ENCODE data around the gene TGFBR1.

The TGFBR1 gene

DNA sequence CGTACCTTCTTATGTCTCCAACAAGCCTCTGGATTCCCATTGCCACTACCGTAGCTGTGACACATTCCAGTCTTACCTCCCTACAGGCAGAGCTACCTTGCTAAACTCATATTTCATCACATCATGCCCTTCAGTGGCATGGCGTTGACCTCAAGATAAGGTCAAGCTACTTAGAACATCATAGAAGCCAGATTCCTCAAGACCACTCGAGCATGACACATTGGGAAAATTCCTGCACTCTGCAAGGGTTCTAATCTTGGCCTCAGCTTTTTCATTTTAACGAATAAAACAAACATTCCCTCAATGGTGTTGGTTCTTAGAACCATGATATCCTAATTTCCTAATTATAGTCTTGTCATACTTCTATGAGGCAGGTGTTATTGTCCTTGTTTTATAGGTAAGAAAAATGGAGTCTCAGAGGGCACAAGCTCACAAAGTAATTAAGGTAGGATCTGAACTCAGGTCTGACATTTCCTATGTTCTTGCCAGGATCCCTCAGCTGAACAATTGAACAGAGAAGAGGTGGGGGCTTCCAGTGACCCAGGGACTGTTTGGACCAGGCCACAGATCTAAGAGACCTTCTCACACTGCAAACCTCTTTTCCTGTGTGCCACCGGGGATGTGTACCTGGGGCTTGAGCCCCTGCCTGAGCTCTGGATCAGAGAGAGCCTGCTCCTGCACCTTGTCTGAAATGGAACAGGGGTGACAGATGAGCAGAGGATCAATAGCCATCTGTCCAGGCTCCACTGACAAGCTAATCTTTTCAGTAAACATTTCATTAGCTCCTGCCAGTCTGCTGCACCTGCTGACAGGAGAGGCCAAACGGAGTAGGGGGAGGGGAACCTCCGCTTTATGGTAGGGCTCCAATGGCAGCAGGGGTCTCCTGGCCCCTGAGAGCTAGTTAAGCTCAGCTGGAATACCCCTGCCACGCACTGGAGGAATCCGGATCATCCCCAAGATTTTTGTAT is 67.5 kb downstream of the TGFBR1 start:
- DNase-seq: no peak

DNA sequence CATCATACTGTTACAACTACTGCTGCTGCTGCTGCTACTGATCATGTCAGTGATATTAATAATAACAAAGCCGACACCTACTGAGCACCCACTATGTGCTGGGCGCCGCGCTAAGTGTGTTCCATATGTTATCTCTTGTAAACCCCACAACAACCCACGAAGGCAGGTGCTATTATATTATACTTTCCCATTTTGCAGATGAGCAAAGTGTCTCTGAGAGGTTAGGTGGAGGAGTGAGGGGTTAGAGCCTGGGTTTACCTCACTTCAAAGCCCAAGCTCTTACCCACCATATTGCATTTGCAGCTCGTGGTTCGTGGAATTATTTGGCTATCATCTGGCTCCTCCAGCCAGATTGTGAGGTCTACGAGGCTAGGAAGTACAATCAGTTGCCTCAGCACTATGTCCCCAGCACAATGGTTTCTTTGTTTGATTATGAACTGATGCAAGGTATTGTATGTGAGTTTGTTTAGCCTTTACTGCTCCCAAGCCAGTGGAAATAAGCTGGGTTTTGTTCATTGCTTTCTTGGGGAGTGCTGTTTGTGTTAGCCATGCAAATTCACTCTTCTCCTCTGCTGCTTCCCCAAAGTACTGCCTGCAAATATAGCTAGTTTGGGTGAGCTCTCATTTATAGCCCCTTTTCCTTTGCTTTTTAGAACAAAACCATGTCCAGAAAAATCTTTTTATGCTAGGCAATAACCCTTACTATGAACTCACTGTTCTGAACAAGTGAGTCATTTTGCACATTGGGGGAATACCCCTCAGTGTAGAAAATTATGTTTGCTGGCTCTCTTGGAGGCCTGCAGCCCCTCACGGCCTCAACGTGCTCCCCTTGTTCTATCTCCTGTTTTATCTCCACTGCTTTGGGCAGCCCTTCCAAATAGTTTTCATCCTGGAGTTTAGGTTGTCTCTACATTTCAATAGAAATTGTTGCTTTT is 68.9 kb downstream of the TGFBR1 start:
- no peak for DNase-seq

DNA sequence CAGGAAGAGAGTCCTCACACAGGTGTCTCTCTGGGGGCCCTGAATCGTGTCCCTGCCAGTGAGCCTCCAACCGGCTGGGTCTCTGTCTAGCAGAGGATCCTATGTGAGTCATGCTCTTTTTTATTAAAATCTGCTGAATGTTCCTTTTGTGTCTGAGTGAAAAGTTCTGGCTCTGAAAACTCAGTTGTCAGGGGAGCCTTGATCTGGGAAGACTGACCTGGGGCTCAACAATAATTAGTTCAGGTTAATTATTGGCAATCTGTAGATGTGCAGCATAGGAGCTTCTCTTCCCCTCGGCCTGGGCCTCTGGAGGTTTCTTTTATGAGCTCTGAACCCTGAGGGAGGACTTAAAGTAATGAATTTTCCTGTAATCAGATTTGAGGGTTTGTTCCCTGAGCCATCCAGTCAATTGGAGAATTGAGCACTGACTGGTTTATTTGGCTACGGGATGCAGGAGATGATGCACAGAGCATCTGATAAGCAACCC is 71.7 kb downstream of the TGFBR1 start:
- no peak for DNase-seq

DNA sequence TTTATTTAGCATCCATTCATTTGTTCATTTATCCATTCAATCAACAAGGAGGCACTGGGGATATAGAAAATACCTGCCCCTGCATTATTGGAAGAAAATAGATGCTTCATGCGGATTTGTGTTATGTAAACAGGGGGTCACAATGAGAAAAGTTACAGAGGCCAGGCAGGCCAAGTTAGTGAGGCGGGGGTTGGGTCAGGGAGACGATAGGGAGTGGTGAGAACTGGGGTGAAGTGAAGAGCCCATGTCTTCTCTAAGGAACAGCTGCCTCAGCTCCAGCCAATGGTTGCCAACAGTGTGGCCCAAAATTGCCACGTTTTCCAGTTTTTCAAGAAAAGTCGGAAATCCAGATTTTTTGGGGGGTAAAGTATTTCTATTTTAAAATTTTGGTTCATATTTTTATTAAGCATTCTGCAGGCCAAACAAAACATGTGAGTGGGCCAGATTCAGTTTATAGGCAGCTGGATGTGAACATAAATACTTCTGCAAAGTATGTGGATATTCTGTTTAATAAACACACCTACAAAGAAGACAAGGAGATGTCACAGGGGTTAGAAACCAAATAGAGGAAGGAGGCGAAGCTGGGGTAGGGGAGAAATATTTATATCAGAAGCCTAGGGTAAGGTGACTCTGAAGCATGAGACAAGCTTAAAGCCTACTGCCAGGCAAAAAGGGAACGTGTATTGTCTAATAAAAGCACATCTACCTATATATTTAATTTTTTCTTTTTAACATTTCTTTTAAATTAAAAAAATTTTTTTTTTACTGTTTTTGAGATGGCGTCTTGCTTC is 72.9 kb downstream of the TGFBR1 start:
- DNase-seq: no peak

DNA sequence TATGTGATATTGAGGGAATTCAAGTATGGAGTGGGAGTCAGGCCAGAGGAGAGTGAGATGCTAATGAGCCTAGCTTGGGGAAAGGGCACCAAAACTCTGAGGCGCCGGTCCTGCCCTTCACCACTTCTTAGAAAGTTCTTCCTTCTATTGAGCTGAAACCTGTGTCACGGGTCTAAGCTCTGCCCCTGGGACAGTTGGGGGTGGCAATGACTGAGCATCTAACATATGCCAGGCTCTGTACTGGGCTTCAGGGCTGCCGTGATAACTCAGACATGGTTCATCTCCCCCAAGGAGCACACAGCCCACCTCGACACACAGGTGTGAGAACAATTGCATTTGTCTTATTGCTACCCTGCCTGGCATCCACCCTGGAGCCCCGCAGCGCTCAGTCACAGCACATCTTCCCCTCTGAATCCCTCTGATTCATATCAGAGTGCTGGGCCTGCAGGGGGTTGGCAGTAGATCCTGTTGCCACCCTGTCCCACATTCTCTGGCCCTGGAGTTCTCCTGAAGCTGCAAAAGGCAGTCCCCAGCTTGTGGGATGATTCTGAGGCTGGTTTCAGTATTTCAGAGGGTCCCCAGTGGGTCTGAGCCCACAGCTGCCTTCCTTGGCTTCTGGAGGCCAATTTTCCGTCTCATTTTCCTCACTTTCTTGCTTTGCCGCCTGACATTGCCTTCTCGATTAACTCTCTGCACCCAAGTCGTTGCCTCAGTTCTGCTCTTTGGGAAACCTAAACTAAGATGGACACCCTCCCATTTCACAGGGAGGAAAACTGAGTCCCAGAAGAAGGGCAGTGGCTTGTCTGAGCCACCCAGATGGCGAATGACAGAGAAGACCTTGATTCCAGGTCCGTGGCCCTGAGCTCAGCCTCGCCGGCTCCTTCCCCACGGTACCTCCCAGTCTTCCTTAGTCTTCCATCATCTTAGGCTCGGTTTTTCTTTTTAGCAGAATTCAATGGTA is 74.3 kb downstream of the TGFBR1 start:
- no peak for DNase-seq

DNA sequence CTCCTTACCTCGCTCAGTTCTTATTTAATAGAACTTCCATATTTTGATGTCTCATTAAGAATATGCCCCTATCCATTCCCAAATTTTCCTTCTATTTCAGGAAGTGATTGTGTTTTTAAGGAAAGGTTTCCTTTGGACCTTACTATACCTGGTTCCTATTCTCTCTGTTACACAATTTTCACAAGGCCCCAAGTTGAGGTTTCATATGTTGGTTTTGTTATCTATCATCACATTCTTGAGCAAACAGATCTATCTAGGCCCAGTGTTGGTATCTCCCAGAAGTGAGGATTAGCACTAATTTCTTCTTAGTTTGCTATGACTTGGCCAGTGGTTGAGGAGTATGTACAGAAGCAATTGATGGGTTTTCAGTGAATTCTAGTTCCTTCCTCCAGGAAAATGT is 75.3 kb downstream of the TGFBR1 start:
- no peak for DNase-seq

DNA sequence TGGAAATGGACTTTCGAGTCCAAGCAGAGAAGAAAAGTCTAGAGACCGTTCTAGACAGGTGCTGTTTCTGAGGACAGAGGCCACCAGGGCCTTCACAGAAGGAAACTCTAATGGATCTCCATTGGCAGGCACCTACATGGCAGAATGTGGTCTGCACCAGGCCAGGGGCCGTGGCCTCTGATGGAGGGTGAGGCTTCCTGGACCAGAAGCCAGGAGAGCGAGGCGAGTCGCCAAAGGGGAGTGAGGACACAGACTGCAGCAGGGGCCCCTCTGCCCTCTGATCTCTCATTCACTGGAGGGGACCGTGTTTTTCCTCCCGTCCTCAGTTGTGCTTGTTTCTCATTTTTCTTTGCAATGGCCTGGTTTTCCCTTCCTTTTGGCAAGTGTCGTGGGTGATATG is 75.7 kb downstream of the TGFBR1 start:
- DNase-seq: no peak

DNA sequence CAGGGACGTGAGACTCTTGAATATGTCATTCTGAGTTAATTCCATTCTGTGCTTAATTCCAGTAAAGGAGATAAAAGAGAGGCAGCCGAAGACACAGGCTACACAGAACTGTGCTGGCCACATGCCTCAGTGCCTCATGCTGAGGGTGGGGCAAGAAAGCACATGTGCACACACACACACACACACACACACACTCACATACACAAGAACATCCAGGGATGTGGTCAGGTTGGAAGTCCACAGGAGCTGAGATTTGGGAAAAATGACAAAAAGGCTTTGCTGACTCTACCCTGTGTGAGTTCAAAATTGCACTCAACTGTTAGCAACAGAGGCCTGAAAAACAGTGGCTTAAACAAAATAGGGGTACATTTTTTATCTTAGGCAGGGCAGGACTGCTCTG is 76.3 kb downstream of the TGFBR1 start:
- DNase-seq: no peak

DNA sequence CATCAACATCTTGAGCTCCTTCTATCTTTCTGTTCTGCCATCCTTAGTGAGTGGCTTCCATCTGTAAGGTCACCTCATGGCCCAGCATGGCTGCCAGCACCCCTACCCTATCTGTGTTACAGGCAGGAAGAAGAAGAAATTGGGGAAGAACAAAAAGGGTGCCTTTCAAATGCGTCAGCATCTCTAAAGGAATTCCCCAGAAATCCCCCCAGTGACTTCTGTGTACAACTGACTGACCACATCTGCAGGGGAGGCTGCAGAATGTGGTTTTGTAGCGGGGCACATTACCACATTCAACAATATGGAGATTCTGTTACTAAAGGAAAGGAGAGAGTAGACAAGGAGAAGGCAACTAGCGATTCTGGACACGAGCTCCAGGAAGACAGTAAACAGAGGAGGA is 76.7 kb downstream of the TGFBR1 start:
- no peak for DNase-seq

DNA sequence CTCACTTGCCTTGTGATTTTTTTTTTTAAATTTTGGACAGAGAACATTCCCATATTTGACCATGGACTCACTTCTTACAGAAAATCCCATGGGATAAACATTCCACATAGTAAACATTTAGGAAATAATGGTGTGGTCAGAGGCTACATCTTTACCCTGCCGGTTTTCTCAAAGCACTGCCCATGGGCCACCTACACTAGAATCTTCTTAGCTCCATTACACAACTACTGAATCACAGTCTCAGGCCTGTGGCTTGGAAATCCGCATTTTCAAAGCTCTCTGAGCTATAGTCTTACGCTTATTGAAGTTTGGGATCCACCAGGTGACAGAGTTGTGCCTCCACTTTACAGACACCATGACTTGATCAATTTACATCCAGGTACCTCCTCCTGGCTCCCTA is 77.4 kb downstream of the TGFBR1 start:
- DNase-seq: no peak

DNA sequence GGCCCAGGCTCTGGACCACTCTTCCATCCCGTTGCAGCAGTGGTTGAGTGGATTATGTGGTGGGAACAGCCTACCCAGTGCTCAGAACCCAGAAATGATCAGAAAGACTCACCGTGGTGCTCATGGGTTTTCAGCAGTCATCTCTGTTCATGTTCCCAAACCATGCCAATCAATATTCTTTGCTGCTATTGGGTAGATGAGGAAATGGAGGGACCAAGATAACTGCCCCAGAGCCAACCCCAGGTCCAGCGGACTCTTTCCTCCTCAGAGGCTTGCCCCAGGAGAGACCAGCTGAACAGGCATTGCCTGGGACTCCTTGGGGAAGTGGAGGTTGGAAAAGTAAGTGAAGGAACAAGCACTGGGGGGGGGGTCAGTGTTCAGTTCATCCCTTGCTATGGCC is 78.7 kb downstream of the TGFBR1 start:
- DNase-seq: no peak

DNA sequence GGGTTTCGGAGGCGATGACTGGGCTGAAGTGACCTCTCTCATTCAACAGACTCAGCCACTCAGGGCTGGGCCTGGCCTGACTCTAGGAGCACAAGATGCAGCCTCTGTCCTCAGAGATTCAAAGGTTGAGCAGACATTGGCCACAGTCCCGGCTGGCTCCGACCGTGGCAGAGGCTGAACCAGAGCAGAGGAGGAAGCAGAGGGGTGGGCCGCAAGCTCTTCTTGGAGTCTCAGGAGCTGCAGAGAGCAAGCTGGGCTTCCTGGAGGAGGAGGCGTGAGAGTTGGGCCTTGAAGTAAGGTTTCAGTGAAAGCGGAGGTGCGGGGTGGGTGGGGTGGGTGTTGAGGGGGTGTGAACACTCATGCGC is 79.2 kb downstream of the TGFBR1 start:
- DNase-seq: no peak

DNA sequence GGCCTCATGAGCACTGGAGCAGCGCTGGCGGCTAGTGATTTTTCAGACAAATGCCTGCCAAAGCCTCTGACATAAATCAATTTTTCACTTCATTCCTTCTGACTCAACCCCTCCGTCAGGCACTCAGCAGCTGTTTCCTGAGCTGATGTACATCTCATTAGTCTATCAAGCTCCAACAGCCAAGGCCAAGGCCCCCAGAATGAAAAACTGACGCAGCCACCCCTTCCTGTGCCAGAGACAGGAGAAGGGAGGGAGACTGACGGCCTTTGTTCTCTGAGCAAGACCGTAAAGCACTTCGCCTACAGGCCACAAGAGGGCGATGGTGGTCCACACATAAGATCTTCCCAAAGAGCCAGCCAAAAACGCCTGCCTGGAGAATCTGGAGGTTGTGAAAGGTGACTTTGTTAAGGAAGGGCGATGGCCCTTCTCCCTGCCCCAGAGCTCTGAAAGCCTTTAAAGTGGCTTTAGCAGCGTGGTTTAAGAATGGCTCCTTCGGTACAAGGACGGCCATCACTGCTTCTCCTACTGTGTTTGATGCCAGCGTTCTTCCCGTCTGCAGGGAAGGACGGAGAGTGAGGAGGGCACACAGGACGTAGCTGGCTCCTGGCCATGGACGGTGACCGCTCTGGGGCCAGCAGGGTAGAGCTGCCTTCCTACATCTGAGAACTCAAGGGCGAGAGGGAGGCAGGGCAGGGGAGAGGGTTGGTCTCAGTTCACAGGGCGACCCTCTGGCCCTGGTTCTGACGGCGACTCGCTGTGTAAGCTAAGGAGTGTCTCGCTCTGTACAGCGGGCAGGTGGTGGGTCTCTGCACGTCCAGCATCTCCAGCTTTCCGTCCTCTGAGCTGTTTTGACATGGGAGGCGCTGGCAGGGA is 79.8 kb downstream of the TGFBR1 start:
- DNase-seq: peak; percentile 73

DNA sequence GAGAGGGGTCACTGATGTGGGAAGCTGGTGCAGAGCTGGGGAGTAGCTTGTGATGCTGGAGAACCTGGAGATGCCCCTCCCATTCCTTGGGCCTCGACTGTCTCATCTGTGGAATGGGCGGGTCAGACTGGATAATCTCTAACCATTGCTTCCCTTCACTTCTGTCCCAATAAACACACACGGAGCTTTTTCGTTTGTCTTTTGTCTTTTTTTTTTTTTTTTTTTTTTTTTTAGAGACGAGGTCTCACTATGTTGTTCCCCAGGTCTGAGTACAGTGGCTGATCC is 80.4 kb downstream of the TGFBR1 start:
- no peak for DNase-seq

DNA sequence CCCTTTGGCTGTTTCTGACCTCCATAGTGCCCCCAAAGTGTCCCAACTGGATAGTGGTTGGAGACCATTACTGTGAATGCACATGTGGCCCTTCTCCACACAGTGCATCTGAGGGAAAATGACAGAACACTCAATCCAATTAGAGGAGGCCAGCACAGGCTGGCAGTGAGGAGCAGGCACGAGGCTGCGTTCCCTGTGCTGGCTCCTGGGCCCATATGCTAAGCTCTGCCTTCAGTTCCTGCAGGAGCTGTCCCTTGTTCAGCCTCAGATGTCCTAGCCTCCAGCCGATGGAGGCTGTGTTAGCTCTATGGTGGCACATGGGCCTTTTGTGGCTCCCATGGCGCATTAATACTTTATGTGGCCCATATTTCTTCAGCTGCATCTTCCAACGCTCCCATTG is 81.0 kb downstream of the TGFBR1 start:
- no peak for DNase-seq

DNA sequence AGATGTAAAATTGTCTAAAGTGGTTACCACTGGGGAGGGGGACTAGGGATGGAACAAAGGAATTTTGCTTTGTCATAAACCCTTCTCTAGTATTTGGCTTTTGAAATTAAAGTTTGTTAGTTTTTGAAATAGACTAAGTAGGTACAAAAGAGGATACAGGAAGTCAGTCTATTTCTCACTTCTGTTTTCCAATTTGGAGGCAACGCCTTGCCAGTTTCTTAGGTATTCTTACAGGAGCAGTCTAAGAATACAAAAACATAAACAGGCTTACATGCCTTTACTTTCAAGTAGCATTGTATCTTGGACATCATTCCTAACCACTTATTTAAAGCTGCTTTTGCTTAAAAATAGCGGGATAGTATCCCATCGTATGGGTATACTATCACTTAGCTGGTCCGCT is 82.4 kb downstream of the TGFBR1 start:
- DNase-seq: no peak

DNA sequence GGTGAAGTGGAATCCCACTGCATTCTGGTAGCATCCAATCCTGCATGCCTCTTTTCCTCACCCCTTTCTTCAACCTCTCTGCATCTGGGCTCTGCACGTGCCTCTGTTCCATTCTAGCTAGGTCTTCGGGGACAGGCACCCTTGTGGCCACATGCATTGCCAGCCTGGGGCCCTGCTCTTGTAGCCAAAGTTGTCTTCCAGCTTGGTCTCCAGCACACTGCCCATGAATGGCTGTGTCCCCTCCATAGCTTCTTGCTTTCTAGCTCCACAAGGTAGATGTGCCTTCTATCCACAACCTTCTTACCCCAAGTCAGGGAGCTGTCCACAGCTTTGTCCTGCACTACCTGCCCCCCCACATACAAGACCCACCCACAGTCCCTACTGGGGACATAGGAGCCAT is 84.3 kb downstream of the TGFBR1 start:
- DNase-seq: no peak

DNA sequence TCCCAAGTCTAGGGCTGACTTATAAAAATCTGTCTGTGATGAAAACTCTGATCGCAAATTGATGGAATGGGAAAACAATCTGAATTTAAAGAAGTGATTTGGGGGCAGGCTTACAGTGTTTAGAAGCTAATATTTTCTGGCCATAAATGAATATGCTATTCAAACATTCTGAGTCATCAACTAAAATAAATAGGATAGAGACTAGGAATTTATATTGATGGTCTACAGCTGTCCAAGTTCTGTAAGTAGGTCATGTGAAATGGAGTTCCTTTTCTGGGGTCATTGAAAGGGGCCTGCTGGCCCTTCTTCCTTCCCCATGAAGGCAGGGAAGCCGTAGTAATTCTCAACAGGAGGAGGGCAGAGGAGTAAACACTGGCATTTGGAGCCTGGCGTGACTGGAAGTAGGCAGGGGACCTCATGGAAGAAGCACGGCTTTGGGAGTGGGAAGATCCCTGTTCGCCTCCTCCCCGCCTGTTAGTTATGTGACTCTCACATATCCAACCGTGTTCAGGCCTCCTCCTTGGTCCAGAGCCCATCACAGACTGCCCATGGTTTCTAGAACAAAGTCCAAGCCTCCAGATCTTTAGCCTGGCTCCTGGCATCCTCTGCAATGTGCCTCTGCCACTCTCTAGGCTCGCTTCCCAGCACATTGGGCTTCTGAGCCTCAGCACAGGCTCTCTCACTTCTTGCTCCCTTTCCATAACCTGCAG is 85.1 kb downstream of the TGFBR1 start:
- no peak for DNase-seq

DNA sequence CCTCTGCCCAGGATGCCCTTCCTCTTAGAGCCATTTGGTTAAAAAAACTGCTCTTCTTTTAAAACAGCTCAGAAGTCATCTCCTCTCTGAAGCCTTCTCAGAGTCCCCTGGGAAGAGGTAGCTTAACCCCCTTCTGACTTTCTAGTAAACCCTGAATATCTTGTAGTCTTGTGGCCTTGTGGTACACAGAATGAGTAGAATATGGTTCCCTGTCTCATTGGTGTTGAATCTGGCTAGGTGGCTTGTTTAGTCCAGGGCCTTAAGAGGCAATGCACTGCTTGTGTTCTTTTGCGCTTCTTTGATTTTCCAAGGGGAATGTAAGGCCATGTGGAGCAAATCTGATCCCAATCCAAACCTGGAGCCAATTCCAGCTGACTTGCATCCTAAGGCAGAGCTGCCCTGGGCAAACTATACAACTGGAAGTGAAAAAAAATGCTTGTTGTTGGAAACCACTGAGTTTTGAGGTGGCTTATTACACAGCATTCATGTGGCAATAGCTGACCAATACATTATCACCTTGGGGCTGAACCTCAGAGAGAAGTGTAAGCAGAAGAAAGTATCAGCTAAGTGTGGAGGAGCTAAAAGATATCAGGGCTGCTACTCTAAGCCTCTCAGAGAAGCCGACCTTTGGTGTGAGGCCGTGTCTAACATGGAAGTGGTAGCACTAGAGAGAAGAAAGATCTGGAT is 85.8 kb downstream of the TGFBR1 start:
- no peak for DNase-seq

Measured in activated naive CD4-positive, alpha-beta T cell treated with anti-CD3 and anti-CD28 coated beads, Interleukin-2, amount 50 U/mL, for 16 hours (primary cell).